Subcutaneous abdominal adipose tissue (tissue), 5 donors: Measurements from ENCODE around the gene TMEM207.
"Not testable (repeated sequence)": the region's sequence is repeated elsewhere in the genome, so short reads cannot be mapped to it uniquely, and the experiment has no call there.

Experiments
- H3K27ac ChIP-seq: one replicate; pipeline ENCODE4 v1.7.0; 2013; ENCODE audit warnings: low read depth, mild to moderate bottlenecking, inconsistent platforms, low read length, moderate library complexity
- H3K27me3 ChIP-seq, 5 donors: one replicate each; pipeline ENCODE4 v1.7.0; 2013; ENCODE audit warnings: low read length in 5 of 5, inconsistent platforms in 1 of 5; ENCODE audit not compliant: control insufficient read depth in 5 of 5, insufficient read depth in 4 of 5
- H3K36me3 ChIP-seq, 5 donors: one replicate each; pipeline ENCODE4 v1.7.0; 2013; ENCODE audit warnings: low read length in 5 of 5; ENCODE audit not compliant: control insufficient read depth in 5 of 5, insufficient read depth in 5 of 5
- H3K4me1 ChIP-seq, 5 donors: one replicate each; pipeline ENCODE4 v1.7.0; 2013; ENCODE audit warnings: low read length in 5 of 5, mild to moderate bottlenecking in 3 of 5, moderate library complexity in 1 of 5; ENCODE audit not compliant: control insufficient read depth in 5 of 5, insufficient read depth in 5 of 5
- H3K4me3 ChIP-seq, 5 donors: one replicate each; pipeline ENCODE4 v1.7.0; 2013; ENCODE audit warnings: low read length in 5 of 5, low read depth in 1 of 5
- H3K9ac ChIP-seq, 5 donors: one replicate each; pipeline ENCODE4 v1.7.0; 2013; ENCODE audit warnings: low read length in 5 of 5, mild to moderate bottlenecking in 4 of 5, moderate library complexity in 3 of 5
- H3K9me3 ChIP-seq, 5 donors: one replicate each; pipeline ENCODE4 v1.7.0; 2013; ENCODE audit warnings: low read length in 5 of 5; ENCODE audit not compliant: control insufficient read depth in 5 of 5
- donor health status: healthy.
- donor health status: healthy.
- donor health status: healthy.
- donor health status: healthy.
- donor health status: healthy.

TMEM207 gene

DNA sequence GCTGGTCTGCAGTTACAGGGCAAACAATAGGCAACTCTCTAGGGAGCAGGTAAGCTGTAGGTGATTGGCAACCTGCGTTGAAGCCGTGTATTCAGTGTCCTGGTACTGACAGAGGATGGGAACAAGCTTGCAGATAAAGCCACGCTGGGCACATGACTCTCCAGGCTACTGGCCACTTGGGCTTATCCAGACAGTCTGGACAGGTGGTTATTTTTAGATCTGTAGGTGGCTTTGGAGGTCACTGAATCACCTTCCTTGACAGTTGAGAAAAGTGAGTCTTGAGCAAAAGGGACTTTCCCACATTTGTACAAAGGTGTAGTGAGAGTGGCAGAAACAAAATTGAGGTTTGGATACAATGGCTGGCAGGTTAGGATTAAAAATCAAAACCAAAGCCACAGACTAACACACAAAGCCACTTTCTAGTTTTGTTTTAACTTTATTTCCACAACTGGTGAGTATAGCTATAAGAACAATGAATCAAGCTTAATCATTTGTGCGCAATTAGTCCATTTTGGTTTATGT is 41.9 kb upstream of the TMEM207 start:
- Histone ChIP-seq H3K4me1 (no peaks in the 10 kb centered on the region), H3K9ac (no peak overlapping the region), H3K36me3 (no peaks in the 10 kb centered on the region), H3K27ac (no peak overlapping the region), H3K4me3 (no peak overlapping the region), H3K27me3 (peaks cover 2 to 10% (median 4%) of the 10 kb centered on the region in 5 donors), H3K9me3 (no peaks in the 10 kb centered on the region)

DNA sequence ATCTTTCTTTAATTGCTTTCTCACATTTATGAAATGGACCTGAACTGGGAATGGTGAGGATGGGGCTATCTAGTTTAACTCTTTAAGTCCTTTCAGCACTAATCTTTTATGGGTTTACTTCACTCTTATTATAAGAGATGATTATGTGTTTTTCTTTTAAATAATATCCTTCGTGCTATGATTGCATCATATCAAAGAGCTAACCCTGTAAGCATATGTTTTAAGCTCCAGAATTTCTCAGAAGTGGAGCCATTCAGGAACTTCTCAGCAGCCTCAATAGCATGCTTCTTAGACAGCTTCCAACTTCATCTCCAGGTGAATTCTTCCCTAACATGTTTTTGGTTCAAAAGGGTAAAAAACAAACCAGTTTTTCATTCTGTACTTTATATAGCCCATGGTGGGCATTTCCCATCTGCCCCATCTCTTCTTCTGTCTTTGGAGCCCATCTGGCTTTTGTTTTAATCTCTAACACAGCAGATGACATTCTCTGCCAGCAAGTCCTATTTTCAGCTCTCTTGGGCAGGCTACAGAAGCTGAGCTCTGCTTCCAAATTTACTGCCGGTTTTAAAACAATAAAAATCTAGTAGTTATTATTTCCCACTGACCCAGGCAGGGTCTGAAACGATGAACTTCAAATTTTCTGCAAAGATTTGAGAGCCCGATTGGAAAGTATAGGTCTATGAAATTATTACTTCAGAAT is 37.4 kb upstream of the TMEM207 start:
- Histone ChIP-seq H3K4me3 (no peak overlapping the region), H3K9ac (no peak overlapping the region), H3K4me1 (no peaks in the 10 kb centered on the region), H3K36me3 (no peaks in the 10 kb centered on the region), H3K9me3 (no peaks in the 10 kb centered on the region), H3K27me3 (peaks cover 2 to 10% (median 4%) of the 10 kb centered on the region in 5 donors), H3K27ac (no peak overlapping the region)

DNA sequence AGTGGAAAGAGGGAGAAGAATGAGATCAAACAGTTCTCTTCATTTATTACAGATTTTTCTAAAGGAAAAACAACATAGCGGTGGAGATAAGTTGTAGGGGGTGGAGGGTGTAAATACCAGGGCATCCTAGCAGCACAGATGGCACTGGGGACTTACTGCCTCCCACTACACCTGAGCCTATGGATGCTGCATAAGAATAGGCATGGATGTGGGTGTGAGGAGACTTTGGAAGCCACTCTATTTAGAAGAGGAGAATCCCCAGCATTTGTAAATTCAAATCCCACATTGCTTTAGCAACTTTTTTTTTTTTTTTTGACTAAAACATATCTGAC is 36.8 kb upstream of the TMEM207 start:
- Histone ChIP-seq H3K27ac (no peak overlapping the region), H3K27me3 (peaks cover 2 to 10% (median 4%) of the 10 kb centered on the region in 5 donors), H3K4me1 (no peaks in the 10 kb centered on the region), H3K9me3 (no peaks in the 10 kb centered on the region), H3K4me3 (no peak overlapping the region), H3K9ac (no peak overlapping the region), H3K36me3 (no peaks in the 10 kb centered on the region)

DNA sequence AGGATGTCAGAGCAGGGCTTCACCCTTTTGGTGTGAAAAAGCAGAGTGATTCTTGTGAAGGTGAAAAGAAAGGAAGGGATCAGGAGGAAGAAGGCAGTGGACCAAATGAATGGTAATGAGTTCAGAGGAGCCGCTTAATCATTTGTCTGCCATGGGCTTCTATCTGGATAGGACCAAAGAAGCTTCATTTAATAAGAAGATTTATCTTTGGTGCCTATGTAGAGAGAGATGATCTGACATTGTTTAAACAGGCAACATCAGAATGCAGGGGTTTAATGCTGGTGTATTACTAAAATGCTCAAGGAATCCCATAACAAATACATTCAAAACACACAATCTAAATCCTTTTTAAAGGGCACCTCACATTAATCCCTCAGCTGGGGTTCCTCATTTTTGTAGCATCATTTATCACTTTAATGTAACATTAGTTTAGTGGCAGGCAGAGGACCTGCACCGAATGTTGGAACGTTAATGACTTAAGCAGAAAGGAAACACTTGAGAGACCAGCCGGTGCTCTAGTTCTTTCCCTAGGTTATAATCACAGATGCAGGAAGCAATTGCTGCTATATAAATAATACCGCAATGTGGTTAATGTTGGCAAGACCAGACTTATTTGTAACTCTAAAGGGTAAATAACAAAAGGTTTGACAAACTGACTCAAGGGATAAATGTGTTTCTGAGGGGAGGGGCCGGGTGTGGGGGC is 36.3 kb upstream of the TMEM207 start:
- H3K4me3 ChIP-seq: no peak overlapping the region
- peaks cover 2 to 10% (median 4%) of the 10 kb centered on the region in 5 donors for H3K27me3 ChIP-seq
- H3K9me3 ChIP-seq: no peaks in the 10 kb centered on the region
- no peaks in the 10 kb centered on the region for H3K36me3 ChIP-seq
- H3K4me1 ChIP-seq: no peaks in the 10 kb centered on the region
- H3K9ac ChIP-seq: no peak overlapping the region
- no peak overlapping the region for H3K27ac ChIP-seq

DNA sequence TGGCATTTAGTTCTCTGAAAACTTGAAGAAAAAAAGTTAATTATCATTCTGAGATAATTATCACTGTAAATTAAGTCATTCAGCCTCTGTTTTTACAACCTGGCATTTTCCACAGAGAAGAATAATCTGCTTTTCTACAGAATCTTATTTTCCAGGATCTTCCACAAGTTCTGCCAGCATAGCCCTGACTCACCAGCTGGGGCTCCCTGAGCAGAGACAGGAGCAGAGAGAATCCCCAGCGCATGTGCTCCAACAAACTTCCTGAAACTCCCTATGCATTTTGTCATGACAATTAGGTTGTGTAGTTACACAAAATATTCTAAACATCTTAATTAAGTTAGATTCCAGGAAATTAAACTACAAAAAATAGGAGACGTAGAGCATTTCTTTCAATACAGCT is 32.1 kb upstream of the TMEM207 start:
- H3K9me3 ChIP-seq: no peaks in the 10 kb centered on the region
- H3K9ac ChIP-seq: no peak overlapping the region
- no peak overlapping the region for H3K27ac ChIP-seq
- H3K4me1 ChIP-seq: no peaks in the 10 kb centered on the region
- H3K4me3 ChIP-seq: no peak overlapping the region
- no peaks in the 10 kb centered on the region for H3K27me3 ChIP-seq
- no peaks in the 10 kb centered on the region for H3K36me3 ChIP-seq

DNA sequence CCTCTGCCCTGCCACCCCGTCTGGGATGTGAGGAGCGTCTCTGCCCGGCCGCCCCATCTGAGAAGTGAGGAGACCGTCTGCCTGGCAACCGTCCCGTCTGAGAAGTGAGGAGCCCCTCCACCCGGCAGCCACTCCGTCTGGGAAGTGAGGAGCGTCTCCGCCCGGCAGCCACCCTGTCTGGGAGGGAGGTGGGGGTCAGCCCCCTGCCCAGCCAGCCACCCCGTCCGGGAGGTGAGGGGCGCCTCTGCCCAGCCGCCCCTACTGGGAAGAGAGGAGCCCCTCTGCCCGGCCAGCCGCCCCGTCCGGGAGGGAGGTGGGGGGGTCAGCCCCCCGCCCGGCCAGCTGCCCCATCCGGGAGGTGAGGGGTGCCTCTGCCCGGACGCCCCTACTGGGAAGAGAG is 23.6 kb upstream of the TMEM207 start:
- not testable (repeated sequence) for H3K27me3 ChIP-seq, H3K4me3 ChIP-seq, H3K4me1 ChIP-seq, H3K9ac ChIP-seq, H3K27ac ChIP-seq, H3K36me3 ChIP-seq
- H3K9me3 ChIP-seq: peaks cover 2 to 12% (median 4%) of the 10 kb centered on the region in 5 donors

DNA sequence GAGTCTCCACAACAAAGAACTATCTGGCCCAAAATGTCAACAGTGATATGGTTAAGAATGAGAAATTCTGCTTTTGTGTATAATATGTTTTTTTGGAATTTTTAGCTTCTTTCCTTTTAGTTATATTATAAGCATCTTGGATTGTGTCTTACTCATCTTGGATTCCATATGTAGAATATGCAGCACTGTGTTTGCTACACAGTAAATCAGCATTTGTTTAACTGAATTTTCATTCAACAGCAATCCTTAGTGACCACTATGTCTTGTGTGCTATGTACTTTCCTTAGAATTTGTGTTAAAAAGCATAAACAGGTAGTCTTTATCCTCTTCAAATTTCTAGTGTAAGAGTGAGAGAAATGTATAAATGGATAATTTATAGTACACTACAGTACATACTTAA is 18.2 kb upstream of the TMEM207 start:
- no peaks in the 10 kb centered on the region for H3K36me3 ChIP-seq
- H3K27me3 ChIP-seq: peaks cover 0 to 4% (median 0%) of the 10 kb centered on the region in 5 donors
- H3K9me3 ChIP-seq: peaks cover 2 to 12% (median 4%) of the 10 kb centered on the region in 5 donors
- no peak overlapping the region for H3K27ac ChIP-seq
- H3K4me3 ChIP-seq: no peak overlapping the region
- no peaks in the 10 kb centered on the region for H3K4me1 ChIP-seq
- no peak overlapping the region for H3K9ac ChIP-seq

DNA sequence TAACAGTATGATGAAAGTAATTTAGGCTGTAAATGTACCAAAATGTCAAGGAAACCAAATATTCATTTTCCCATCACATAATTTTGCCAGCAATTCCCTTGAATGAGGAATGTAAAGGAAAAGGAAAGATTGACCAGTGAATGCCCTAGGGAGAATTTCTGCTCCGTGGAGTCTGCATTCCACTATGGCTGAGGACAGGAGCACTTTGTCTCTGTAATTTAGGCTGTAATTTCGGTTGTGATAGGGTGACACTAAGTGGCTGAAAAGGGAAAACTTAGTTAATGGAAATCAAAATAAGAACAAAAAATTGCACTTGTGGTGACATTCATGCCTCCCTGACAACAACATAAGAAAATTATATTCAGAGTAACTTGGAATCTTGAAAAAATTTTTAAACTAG is 8.3 kb upstream of the TMEM207 start:
- H3K4me1 ChIP-seq: no peaks in the 10 kb centered on the region
- H3K9me3 ChIP-seq: no peaks in the 10 kb centered on the region
- no peak overlapping the region for H3K4me3 ChIP-seq
- no peak overlapping the region for H3K9ac ChIP-seq
- H3K36me3 ChIP-seq: no peaks in the 10 kb centered on the region
- H3K27ac ChIP-seq: no peak overlapping the region
- H3K27me3 ChIP-seq: peaks cover 0 to 2% (median 0%) of the 10 kb centered on the region in 5 donors

DNA sequence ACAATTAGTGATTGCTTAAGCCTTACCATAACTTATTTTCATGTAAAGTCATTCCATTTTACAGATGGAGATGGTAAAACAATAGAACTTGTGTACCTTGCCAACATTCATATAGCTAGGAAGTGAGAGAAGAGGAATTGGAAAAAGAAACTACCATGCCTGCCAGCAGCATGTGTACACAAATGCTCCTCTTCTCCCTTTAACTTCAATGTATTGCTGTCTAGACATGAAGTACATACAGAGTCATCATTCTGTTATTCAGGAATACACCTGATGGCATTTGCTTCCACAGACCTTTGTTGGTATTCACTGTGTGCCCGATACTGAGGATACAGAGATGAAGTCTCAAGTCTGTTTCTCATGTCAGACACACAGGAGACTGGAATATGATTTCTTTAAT is 7.1 kb upstream of the TMEM207 start:
- no peaks in the 10 kb centered on the region for H3K36me3 ChIP-seq
- no peaks in the 10 kb centered on the region for H3K9me3 ChIP-seq
- no peak overlapping the region for H3K27ac ChIP-seq
- H3K4me1 ChIP-seq: no peaks in the 10 kb centered on the region
- no peak overlapping the region for H3K9ac ChIP-seq
- no peaks in the 10 kb centered on the region for H3K27me3 ChIP-seq
- H3K4me3 ChIP-seq: no peak overlapping the region

DNA sequence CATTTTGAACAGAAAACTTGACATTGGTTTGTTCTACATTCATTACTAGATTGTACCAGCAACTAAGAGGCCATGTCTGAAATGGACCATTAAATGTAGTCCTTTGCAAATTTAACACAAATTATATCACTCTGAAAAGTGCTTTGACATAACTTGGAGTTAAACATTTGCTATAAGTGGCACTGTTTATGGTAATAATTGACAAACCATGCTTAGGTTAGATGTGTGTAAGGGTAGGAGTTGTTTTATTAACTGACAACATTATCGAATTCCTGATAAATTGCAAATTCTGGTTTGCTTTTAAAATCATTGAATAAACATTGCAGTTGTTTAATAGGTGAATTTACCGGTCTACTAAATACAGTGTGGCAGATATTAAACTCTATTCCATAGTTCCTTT is 6.1 kb upstream of the TMEM207 start:
- Histone ChIP-seq H3K27ac (no peak overlapping the region), H3K36me3 (no peaks in the 10 kb centered on the region), H3K4me1 (no peaks in the 10 kb centered on the region), H3K9ac (no peak overlapping the region), H3K27me3 (no peaks in the 10 kb centered on the region), H3K4me3 (no peak overlapping the region), H3K9me3 (no peaks in the 10 kb centered on the region)
